Activated naive CD4-positive, alpha-beta T cell treated with anti-CD3 and anti-CD28 coated beads, Interleukin-2, amount 10 ng/mL, durations not matched to agents 7 days and 5 days (primary cell): Measurements from ENCODE around the gene LCOR.

Experiments
- CTCF ChIA-PET: fragments of 350-600 bp; sonication (Branson Sonifier 250); formaldehyde crosslinking; loops from one replicate; lab custom pipeline; 2021; ENCODE audit warnings: antibody characterized with exemption; lab: Charles Lee
- DNase-seq: peaks from one replicate; pipeline ENCODE4 v3.0.0-alpha.2; 2020
- H3K27ac Mint-ChIP-seq: one replicate; pipeline ENCODE4 v1.8.0; 2021; ENCODE audit warnings: mild to moderate bottlenecking, moderate library complexity, mixed read lengths
- H3K27me3 Mint-ChIP-seq: one replicate; pipeline ENCODE4 v1.8.0; 2021; ENCODE audit warnings: mild to moderate bottlenecking, mixed read lengths
- H3K36me3 Mint-ChIP-seq: one replicate; pipeline ENCODE4 v1.8.0; 2021; ENCODE audit warnings: mixed read lengths
- H3K4me1 Mint-ChIP-seq: one replicate; pipeline ENCODE4 v1.8.0; 2021; ENCODE audit warnings: mixed read lengths
- H3K4me3 Mint-ChIP-seq: one replicate; pipeline ENCODE4 v1.8.0; 2021; ENCODE audit warnings: mild to moderate bottlenecking, moderate library complexity, mixed read lengths
- H3K9me3 Mint-ChIP-seq: one replicate; pipeline ENCODE4 v1.8.0; 2021; ENCODE audit warnings: mixed read lengths

LCOR gene

GRCh38 chr10:96984541-96985131, 152.5 kb downstream of the LCOR start:
- DNase-seq, result no peak
- H3K9me3 Mint-ChIP-seq, result no peaks in the 10 kb centered on the region
- no peak overlapping the region for H3K27ac Mint-ChIP-seq
- H3K27me3 Mint-ChIP-seq, result no peaks in the 10 kb centered on the region
- H3K4me3 Mint-ChIP-seq, result no peak overlapping the region
- no peaks in the 10 kb centered on the region for H3K4me1 Mint-ChIP-seq
- CTCF ChIA-PET, result interaction anchor here (1.6 to 2.7 kb wide), 3 partner anchors 25 to 53 kb away, joined by 3 to 11 read pairs (median 5); no protein-coding TSS in a partner anchor
- peaks cover 16% of the 10 kb centered on the region for H3K36me3 Mint-ChIP-seq

GRCh38 chr10:96986200-96986856, 154.2 kb downstream of the LCOR start:
- CTCF ChIA-PET, result interaction anchor here (1.1 kb wide), 1 partner anchor 39 kb away, joined by 7 read pairs; no protein-coding TSS in a partner anchor
- H3K4me3 Mint-ChIP-seq, result no peak overlapping the region

GRCh38 chr10:96987141-96987841, 155.2 kb downstream of the LCOR start:
- H3K4me3 Mint-ChIP-seq, result no peak overlapping the region
- no peak overlapping the region for H3K27ac Mint-ChIP-seq
- no peaks in the 10 kb centered on the region for H3K4me1 Mint-ChIP-seq
- CTCF ChIA-PET, result interaction anchor here (1.1 kb wide), 1 partner anchor 38 kb away, joined by 7 read pairs; no protein-coding TSS in a partner anchor
- peaks cover under 1% of the 10 kb centered on the region for H3K36me3 Mint-ChIP-seq
- no peaks in the 10 kb centered on the region for H3K27me3 Mint-ChIP-seq
- no peak for DNase-seq
- no peaks in the 10 kb centered on the region for H3K9me3 Mint-ChIP-seq

More at GRCh38 chr10:96986200-96986856, 154.2 kb downstream of the LCOR start:
- DNase-seq, result no peak
- Mint-ChIP-seq H3K27ac (no peak overlapping the region), H3K27me3 (no peaks in the 10 kb centered on the region), H3K36me3 (peaks cover 9% of the 10 kb centered on the region), H3K4me1 (no peaks in the 10 kb centered on the region), H3K9me3 (no peaks in the 10 kb centered on the region)

GRCh38 chr10:96987842-96988175, 155.7 kb downstream of the LCOR start:
- Mint-ChIP-seq H3K4me3 (no peak overlapping the region), H3K27me3 (no peaks in the 10 kb centered on the region), H3K27ac (no peak overlapping the region), H3K9me3 (no peaks in the 10 kb centered on the region), H3K4me1 (no peaks in the 10 kb centered on the region), H3K36me3 (no peaks in the 10 kb centered on the region)
- no peak for DNase-seq
- CTCF ChIA-PET, result no interaction called here

DNA sequence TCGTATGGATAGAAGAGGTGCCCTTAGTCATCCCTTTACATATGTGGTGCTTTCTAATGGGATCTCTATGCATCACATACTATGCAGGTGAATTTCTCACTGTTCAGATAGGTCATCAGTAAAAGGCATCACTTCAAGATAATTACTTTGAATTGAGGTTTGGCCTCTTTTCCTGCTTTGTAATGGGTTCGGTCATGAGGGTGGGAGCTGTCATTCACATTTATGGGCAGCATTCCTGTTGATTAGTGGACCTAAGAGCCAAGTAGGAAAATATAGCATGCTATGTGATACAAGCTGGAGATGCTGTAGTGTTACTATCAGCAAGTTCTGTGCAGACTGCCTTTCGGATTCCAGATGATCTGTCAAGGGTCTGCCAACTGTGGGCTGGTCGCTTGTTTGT, 156.3 kb downstream of the LCOR start:
- CTCF ChIA-PET, result no interaction called here
- Mint-ChIP-seq H3K4me1 (no peaks in the 10 kb centered on the region), H3K9me3 (no peaks in the 10 kb centered on the region), H3K27ac (no peak overlapping the region), H3K27me3 (no peaks in the 10 kb centered on the region), H3K36me3 (no peaks in the 10 kb centered on the region), H3K4me3 (no peak overlapping the region)
- DNase-seq, result no peak

DNA sequence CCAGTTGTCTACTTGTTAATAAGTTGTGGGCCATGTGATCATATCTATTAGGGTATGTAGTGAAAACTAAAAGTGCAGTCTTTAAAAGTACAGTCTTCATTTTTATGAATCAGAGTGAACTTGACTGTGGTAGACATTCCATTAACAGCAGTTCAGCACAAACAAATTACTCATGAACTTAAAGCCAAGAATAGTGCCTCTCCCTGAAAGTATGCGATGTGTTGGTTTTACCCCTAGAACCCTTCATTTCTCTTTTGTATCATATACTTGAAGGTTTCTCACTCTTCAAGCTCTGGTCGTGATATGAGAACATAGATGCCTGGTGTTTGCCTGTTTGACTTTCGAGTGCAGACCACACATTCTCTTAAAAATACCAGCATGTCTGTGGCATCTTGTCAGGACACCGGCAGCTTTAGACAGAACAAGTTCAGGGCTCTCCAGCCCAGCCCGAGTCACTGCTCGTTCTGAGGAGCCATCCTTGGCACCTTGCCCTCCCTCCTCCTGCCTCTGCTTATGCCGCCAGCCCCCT, 159.3 kb downstream of the LCOR start:
- Mint-ChIP-seq H3K4me3 (no peak overlapping the region), H3K9me3 (no peaks in the 10 kb centered on the region), H3K27ac (no peak overlapping the region), H3K4me1 (no peaks in the 10 kb centered on the region), H3K27me3 (no peaks in the 10 kb centered on the region), H3K36me3 (no peaks in the 10 kb centered on the region)
- CTCF ChIA-PET, result interaction anchor here (1.1 kb wide), 1 partner anchor 34 kb away, joined by 5 read pairs; no protein-coding TSS in a partner anchor
- no peak for DNase-seq

DNA sequence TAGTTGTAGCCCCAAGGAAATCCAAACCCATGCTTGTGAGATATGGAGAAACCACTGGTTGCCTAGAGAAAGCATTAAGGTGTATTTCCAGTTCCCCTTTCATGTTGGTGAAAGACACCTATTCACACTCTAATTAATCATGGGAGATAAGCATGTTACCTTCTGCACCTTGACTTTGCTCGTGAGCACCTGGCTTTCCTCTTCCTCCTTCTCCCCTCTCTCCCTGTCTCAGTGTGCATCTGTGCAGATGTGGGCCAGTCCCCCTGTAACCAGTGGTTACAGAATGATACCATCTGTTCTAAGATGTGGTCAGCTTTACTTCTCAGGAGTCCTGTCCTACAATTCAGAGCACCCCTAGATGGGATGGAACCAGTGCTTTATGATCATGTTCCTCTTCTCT, 160.6 kb downstream of the LCOR start:
- H3K36me3 Mint-ChIP-seq, result no peaks in the 10 kb centered on the region
- no peak overlapping the region for H3K4me3 Mint-ChIP-seq
- H3K9me3 Mint-ChIP-seq, result no peaks in the 10 kb centered on the region
- CTCF ChIA-PET, result no interaction called here
- no peak overlapping the region for H3K27ac Mint-ChIP-seq
- no peak for DNase-seq
- no peaks in the 10 kb centered on the region for H3K27me3 Mint-ChIP-seq
- H3K4me1 Mint-ChIP-seq, result no peaks in the 10 kb centered on the region

- Mint-ChIP-seq H3K4me1 (no peaks in the 10 kb centered on the region), H3K4me3 (no peak overlapping the region), H3K27me3 (no peaks in the 10 kb centered on the region), H3K9me3 (no peaks in the 10 kb centered on the region), H3K27ac (no peak overlapping the region), H3K36me3 (no peaks in the 10 kb centered on the region)
- no peak for DNase-seq
- CTCF ChIA-PET, result interaction anchor here (0.8 to 2.8 kb wide), 2 partner anchors 29 to 42 kb away, joined by 3 to 11 read pairs; no protein-coding TSS in a partner anchor
Observed at GRCh38 chr10:96995851-96996250, 163.8 kb downstream of the LCOR start.

- no peaks in the 10 kb centered on the region for H3K36me3 Mint-ChIP-seq
- CTCF ChIA-PET, result no interaction called here
- DNase-seq, result no peak
- no peaks in the 10 kb centered on the region for H3K27me3 Mint-ChIP-seq
- no peak overlapping the region for H3K4me3 Mint-ChIP-seq
- no peaks in the 10 kb centered on the region for H3K9me3 Mint-ChIP-seq
- no peak overlapping the region for H3K27ac Mint-ChIP-seq
- H3K4me1 Mint-ChIP-seq, result no peaks in the 10 kb centered on the region
Observed at GRCh38 chr10:96996275-96996965, 164.3 kb downstream of the LCOR start.

DNA sequence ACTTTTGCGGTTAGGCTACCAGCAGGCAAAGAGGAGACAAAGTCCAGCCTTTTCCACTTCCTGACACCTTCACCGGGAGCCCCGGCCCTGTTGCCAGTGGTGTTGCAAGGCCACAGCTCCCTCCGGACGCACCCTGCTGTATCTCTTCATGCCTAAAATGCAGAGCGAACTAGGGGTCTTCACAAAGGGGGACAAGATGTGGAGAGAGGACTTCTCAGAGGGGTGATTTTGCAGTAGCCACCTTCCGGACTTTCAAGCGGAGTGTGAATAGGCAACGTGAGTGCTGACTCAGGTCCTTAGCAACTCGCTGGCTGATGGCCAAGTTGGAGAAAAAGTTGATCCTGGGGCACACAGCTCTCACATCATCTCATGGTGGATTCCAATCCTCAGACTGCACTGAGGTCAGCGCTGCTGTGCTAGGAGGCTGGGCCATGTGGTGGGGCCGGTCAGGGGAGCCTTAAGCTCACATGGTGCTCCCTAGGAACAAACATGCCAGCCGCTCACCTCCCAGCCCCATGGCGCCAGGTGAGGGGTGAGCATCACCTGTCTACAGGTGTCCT, 166.3 kb downstream of the LCOR start:
- no peak overlapping the region for H3K27ac Mint-ChIP-seq

GRCh38 chr10:96999337-96999736, 167.2 kb downstream of the LCOR start:
- no peak for DNase-seq
- CTCF ChIA-PET, result no interaction called here
- H3K4me3 Mint-ChIP-seq, result no peak overlapping the region
- no peaks in the 10 kb centered on the region for H3K27me3 Mint-ChIP-seq
- no peak overlapping the region for H3K27ac Mint-ChIP-seq
- H3K9me3 Mint-ChIP-seq, result no peaks in the 10 kb centered on the region
- no peaks in the 10 kb centered on the region for H3K36me3 Mint-ChIP-seq
- no peaks in the 10 kb centered on the region for H3K4me1 Mint-ChIP-seq

More for the DNA sequence above, 166.3 kb downstream of the LCOR start:
- Mint-ChIP-seq H3K4me3 (no peak overlapping the region), H3K9me3 (no peaks in the 10 kb centered on the region), H3K27me3 (no peaks in the 10 kb centered on the region), H3K36me3 (no peaks in the 10 kb centered on the region), H3K4me1 (no peaks in the 10 kb centered on the region)
- no peak for DNase-seq
- CTCF ChIA-PET, result no interaction called here

- H3K27ac Mint-ChIP-seq, result no peak overlapping the region
- H3K4me3 Mint-ChIP-seq, result no peak overlapping the region
- H3K4me1 Mint-ChIP-seq, result no peaks in the 10 kb centered on the region
- H3K36me3 Mint-ChIP-seq, result no peaks in the 10 kb centered on the region
- H3K9me3 Mint-ChIP-seq, result no peaks in the 10 kb centered on the region
- CTCF ChIA-PET, result no interaction called here
- no peaks in the 10 kb centered on the region for H3K27me3 Mint-ChIP-seq
- DNase-seq, result no peak
Observed at GRCh38 chr10:96999987-97000386, 167.9 kb downstream of the LCOR start.

GRCh38 chr10:97000487-97001182, 168.5 kb downstream of the LCOR start:
- H3K27me3 Mint-ChIP-seq, result no peaks in the 10 kb centered on the region
- DNase-seq, result no peak
- H3K9me3 Mint-ChIP-seq, result no peaks in the 10 kb centered on the region
- no peaks in the 10 kb centered on the region for H3K4me1 Mint-ChIP-seq
- CTCF ChIA-PET, result no interaction called here
- no peaks in the 10 kb centered on the region for H3K36me3 Mint-ChIP-seq
- no peak overlapping the region for H3K27ac Mint-ChIP-seq
- no peak overlapping the region for H3K4me3 Mint-ChIP-seq
